Tibial nerve (tissue), 4 donors: ENCODE data around the gene ARAP3. TPM values are rescaled to one million over a fixed set of nuclear protein-coding genes. Genes with fewer than 3 reads are reported as not detected.

Experiments
- DNase-seq, 2 donors: peaks; one replicate each; pipeline ENCODE4 v3.0.0-alpha.2; 2019; ENCODE audit warnings: low spot score in 2 of 2
- H3K27ac ChIP-seq, 4 donors: fragments of 200-600 bp; sonication (generic) in 3 of 4; one replicate each; pipeline ENCODE4 v1.5.1; 2017 to 2019; ENCODE audit warnings: mild to moderate bottlenecking in 1 of 4
- H3K27me3 ChIP-seq, 2 donors: fragments of 200-600 bp; sonication (generic) in 1 of 2; one replicate each; pipeline versions ENCODE4 v1.5.1 to v1.6.0; 2017 to 2019
- H3K36me3 ChIP-seq, 3 donors: fragments of 200-600 bp; sonication (generic); one replicate each; pipeline ENCODE4 v1.5.1; 2018 to 2019
- H3K4me1 ChIP-seq, 4 donors: fragments of 200-600 bp; sonication (generic) in 3 of 4; one replicate each; pipeline ENCODE4 v1.5.1; 2017 to 2019
- H3K4me3 ChIP-seq, 4 donors: fragments of 200-600 bp; sonication (generic) in 3 of 4; one replicate each; pipeline ENCODE4 v1.5.1; 2017 to 2019; ENCODE audit warnings: mild to moderate bottlenecking in 1 of 4, moderate library complexity in 1 of 4
- H3K9me3 ChIP-seq, 4 donors: fragments of 200-600 bp; sonication (generic) in 3 of 4; one replicate each; pipeline ENCODE4 v1.5.1; 2017 to 2019
- CTCF ChIP-seq, 5 experiments: fragments of 200-600 bp in 3 of 5; fragments of 450-650 bp in 2 of 5; sonication (generic) in 3 of 5; IDR thresholded peaks; one replicate each; pipeline ENCODE4 v1.5.1; 2016 to 2019; ENCODE audit warnings: antibody characterized with exemption in 5 of 5, mild to moderate bottlenecking in 3 of 5, moderate library complexity in 2 of 5
- EP300 ChIP-seq, 2 donors: sonication (generic); formaldehyde crosslinking; IDR thresholded peaks; one replicate each; pipeline ENCODE4 v1.6.1; 2017; ENCODE audit warnings: antibody characterized with exemption in 2 of 2, mild to moderate bottlenecking in 1 of 2
- POLR2A ChIP-seq, 2 donors: fragments of 450-650 bp; IDR thresholded peaks; one replicate each; pipeline ENCODE4 v1.6.1; 2017; ENCODE audit warnings: antibody characterized with exemption in 2 of 2, mild to moderate bottlenecking in 2 of 2, moderate library complexity in 2 of 2
- WGBS, 2 donors: methylation state at CpG; one replicate each; pipeline ENCODE4 v1.1.5; 2018; 5-methylcytosine and 5-hydroxymethylcytosine counted together
- total RNA-seq, 4 donors: library from RNA; depleted of rRNA; stranded (reverse); fragments of >200 nt; gene quantifications; one replicate each; pipeline ENCODE4 v1.1.0, GENCODE V29; 2016

The ARAP3 gene
- total RNA-seq, 4 donors from 2014 or later: 4.4 to 11.8 (median 9.4) TPM

GRCh38 chr5:141705469-141705868, 23.4 kb upstream of the ARAP3 start:
- DNase-seq: no peak
- Histone ChIP-seq H3K36me3 (no peaks in the 10 kb centered on the region), H3K27me3 (peaks cover 0 to 9% of the 10 kb centered on the region in 2 donors), H3K27ac (no peak overlapping the region), H3K4me1 (peaks cover 0 to 24% (median 10%) of the 10 kb centered on the region in 4 donors), H3K4me3 (no peak overlapping the region), H3K9me3 (no peaks in the 10 kb centered on the region)
- TF ChIP-seq POLR2A (IDR thresholded peaks at IDR 0.05): no peak
- TF ChIP-seq EP300 (IDR thresholded peaks at IDR 0.05): no peak
- TF ChIP-seq CTCF (IDR thresholded peaks at IDR 0.05): no peak
- 69 to 77% methylated on average over 1 of the region's 1 CpG for WGBS, 2 donors

- TF ChIP-seq EP300 (IDR thresholded peaks at IDR 0.05) (no peak), POLR2A (IDR thresholded peaks at IDR 0.05) (no peak), CTCF (IDR thresholded peaks at IDR 0.05) (no peak)
- 77 to 86% methylated on average over 1 of the region's 1 CpG for WGBS, 2 donors
- Histone ChIP-seq H3K9me3 (no peaks in the 10 kb centered on the region), H3K27ac (no peak overlapping the region), H3K4me3 (no peak overlapping the region), H3K36me3 (no peaks in the 10 kb centered on the region), H3K27me3 (peaks cover 0 to 10% of the 10 kb centered on the region in 2 donors), H3K4me1 (peaks cover 0 to 24% (median 10%) of the 10 kb centered on the region in 4 donors)
- no peak for DNase-seq
Measured at GRCh38 chr5:141704782-141705297, 22.8 kb upstream of the ARAP3 start.

GRCh38 chr5:141703133-141703561, 21.1 kb upstream of the ARAP3 start:
- 18% methylated on average over 16 of the region's 16 CpGs for WGBS, 2 donors

GRCh38 chr5:141701360-141702119, 19.5 kb upstream of the ARAP3 start:
- peak overlapping the region in 2 of 4 donors; percentile 53 to 61 for H3K4me3 ChIP-seq
- peaks cover 0 to 24% (median 10%) of the 10 kb centered on the region in 4 donors for H3K4me1 ChIP-seq
- TF ChIP-seq EP300 (IDR thresholded peaks at IDR 0.05) (no peak), CTCF (IDR thresholded peaks at IDR 0.05) (no peak)
- no peaks in the 10 kb centered on the region for H3K9me3 ChIP-seq
- H3K36me3 ChIP-seq: no peaks in the 10 kb centered on the region
- no peak overlapping the region for H3K27ac ChIP-seq
- no peak for DNase-seq
- peaks cover 0 to 40% of the 10 kb centered on the region in 2 donors for H3K27me3 ChIP-seq
- 25 to 30% methylated on average over 15 to 16 of the region's 16 CpGs for WGBS, 2 donors

More at GRCh38 chr5:141703133-141703561, 21.1 kb upstream of the ARAP3 start:
- Histone ChIP-seq H3K36me3 (no peaks in the 10 kb centered on the region), H3K9me3 (no peaks in the 10 kb centered on the region), H3K4me3 (peak overlapping the region; percentile 28 to 67 (median 57)), H3K27me3 (peaks cover 0 to 26% of the 10 kb centered on the region in 2 donors), H3K27ac (no peak overlapping the region), H3K4me1 (peaks cover 0 to 24% (median 10%) of the 10 kb centered on the region in 4 donors)
- DNase-seq: no peak
- no peak for TF ChIP-seq EP300 (IDR thresholded peaks at IDR 0.05)
- TF ChIP-seq CTCF (IDR thresholded peaks at IDR 0.05): no peak
- TF ChIP-seq POLR2A (IDR thresholded peaks at IDR 0.05): no peak

GRCh38 chr5:141697586-141697985, 15.6 kb upstream of the ARAP3 start:
- no peak for DNase-seq
- WGBS, 2 donors: 87 to 92% methylated on average over 3 of the region's 3 CpGs
- Histone ChIP-seq H3K27ac (no peak overlapping the region), H3K36me3 (no peaks in the 10 kb centered on the region), H3K9me3 (no peaks in the 10 kb centered on the region), H3K27me3 (peaks cover 0 to 44% of the 10 kb centered on the region in 2 donors), H3K4me1 (peaks cover 0 to 36% (median 12%) of the 10 kb centered on the region in 4 donors), H3K4me3 (no peak overlapping the region)
- no peak for TF ChIP-seq POLR2A (IDR thresholded peaks at IDR 0.05)
- no peak for TF ChIP-seq EP300 (IDR thresholded peaks at IDR 0.05)
- no peak for TF ChIP-seq CTCF (IDR thresholded peaks at IDR 0.05)
